ENCODE data around the gene TOPBP1.

Gene TOPBP1

DNA sequence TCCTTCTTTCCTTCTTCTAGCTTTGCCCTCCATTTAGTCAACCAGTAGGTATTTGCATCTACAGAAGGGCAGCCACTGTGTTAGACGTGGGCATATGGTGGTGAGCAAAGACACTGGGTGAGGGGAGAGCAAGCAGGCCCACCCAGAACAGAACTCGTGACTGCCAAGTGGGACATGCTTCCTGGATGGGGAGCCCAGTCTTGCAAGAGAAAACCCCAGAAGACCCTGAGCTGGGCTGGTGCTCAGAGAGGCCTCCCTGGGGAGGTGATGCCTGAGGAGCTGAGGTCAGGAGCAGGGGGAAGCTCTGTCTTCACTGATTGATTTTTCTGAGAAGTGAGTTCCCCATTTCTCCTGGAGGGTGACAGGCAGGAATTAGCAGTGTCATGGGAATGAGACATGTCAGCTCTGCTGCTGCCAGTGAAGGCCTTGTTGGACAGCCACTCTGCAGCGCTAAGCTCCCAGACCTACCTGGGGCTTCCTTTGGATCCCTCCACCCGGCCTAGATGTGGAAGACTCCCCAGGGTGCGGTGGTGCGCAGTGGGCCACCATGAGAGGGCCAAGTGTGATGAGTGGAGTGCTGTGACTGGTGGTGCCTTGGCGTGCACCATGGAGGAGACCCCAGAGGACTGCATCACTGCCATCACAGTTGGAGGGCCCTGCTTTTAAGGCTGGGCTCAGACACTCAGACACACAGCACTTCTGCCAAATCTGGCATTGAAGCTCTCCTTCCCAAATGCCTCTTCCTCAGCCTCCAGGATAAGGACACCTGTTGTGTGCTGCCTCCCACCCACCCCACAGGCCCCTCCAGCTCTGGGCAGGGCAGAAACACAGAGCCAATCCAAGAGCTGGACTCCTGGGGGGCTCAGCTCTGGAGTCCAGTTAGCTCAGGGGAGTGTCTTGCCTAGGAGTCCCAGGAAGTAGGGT is 40.0 kb upstream of the TOPBP1 start:
- Histone ChIP-seq H3K27me3 (ENCODE audit: insufficient read depth, low read length, poor library complexity) (no peaks in the 10 kb centered on the region), H4K5ac (ENCODE audit: low read length) (no peak overlapping the region), H3K4me3 (ENCODE audit: low read length) (no peak overlapping the region), H2BK15ac (replicated peaks; ENCODE audit: low read depth) (no peak overlapping the region), H3K36me3 (ENCODE audit: control insufficient read depth, insufficient read depth, low read length) (no peaks in the 10 kb centered on the region), H3K23ac (ENCODE audit: low read length) (no peak overlapping the region), H2BK5ac (ENCODE audit: low read length) (no peak overlapping the region), H3K79me1 (ENCODE audit: low read length) (no peaks in the 10 kb centered on the region), H3K27ac (ENCODE audit: low read depth, low read length) (no peak overlapping the region), H2AK5ac (ENCODE audit: low read length) (no peak overlapping the region), H2BK120ac (ENCODE audit: low read depth, low read length) (no peak overlapping the region), H4K8ac (ENCODE audit: low read depth, low read length) (no peak overlapping the region), H3K9ac (ENCODE audit: low read length) (no peak overlapping the region), H3K18ac (ENCODE audit: low read length) (no peak overlapping the region), H3K4me2 (ENCODE audit: low read length) (no peak overlapping the region), H3K4ac (ENCODE audit: low read depth, low read length) (no peak overlapping the region), H3K79me2 (ENCODE audit: control insufficient read depth, insufficient read depth, low read length) (no peaks in the 10 kb centered on the region), H3K56ac (ENCODE audit: low read length) (no peak overlapping the region), H3K4me1 (ENCODE audit: control insufficient read depth, low read depth, low read length) (no peaks in the 10 kb centered on the region)
- DNase-seq = no peak
- no CpG with 5 or more reads among the region's 7 CpGs for WGBS (ENCODE audit: extremely low coverage, insufficient coverage, low lambda C conversion rate)

GRCh38 chr3:133700351-133700750 is 38.6 kb upstream of the TOPBP1 start:
- Histone ChIP-seq H2BK120ac (ENCODE audit: low read depth, low read length) (no peak overlapping the region), H3K56ac (ENCODE audit: low read length) (no peak overlapping the region), H3K27me3 (ENCODE audit: insufficient read depth, low read length, poor library complexity) (no peaks in the 10 kb centered on the region), H3K27ac (ENCODE audit: low read depth, low read length) (no peak overlapping the region), H2AK5ac (ENCODE audit: low read length) (no peak overlapping the region), H3K18ac (ENCODE audit: low read length) (no peak overlapping the region), H3K79me1 (ENCODE audit: low read length) (no peaks in the 10 kb centered on the region), H3K4ac (ENCODE audit: low read depth, low read length) (no peak overlapping the region), H3K9ac (ENCODE audit: low read length) (no peak overlapping the region), H3K4me3 (ENCODE audit: low read length) (no peak overlapping the region), H4K8ac (ENCODE audit: low read depth, low read length) (no peak overlapping the region), H2BK5ac (ENCODE audit: low read length) (no peak overlapping the region), H3K4me1 (ENCODE audit: control insufficient read depth, low read depth, low read length) (no peaks in the 10 kb centered on the region), H4K5ac (ENCODE audit: low read length) (no peak overlapping the region), H3K79me2 (ENCODE audit: control insufficient read depth, insufficient read depth, low read length) (no peaks in the 10 kb centered on the region), H3K23ac (ENCODE audit: low read length) (no peak overlapping the region), H3K4me2 (ENCODE audit: low read length) (no peak overlapping the region), H3K36me3 (ENCODE audit: control insufficient read depth, insufficient read depth, low read length) (no peaks in the 10 kb centered on the region), H2BK15ac (replicated peaks; ENCODE audit: low read depth) (no peak overlapping the region)
- no peak for DNase-seq
- no CpG with 5 or more reads among the region's 6 CpGs for WGBS (ENCODE audit: extremely low coverage, insufficient coverage, low lambda C conversion rate)

DNA sequence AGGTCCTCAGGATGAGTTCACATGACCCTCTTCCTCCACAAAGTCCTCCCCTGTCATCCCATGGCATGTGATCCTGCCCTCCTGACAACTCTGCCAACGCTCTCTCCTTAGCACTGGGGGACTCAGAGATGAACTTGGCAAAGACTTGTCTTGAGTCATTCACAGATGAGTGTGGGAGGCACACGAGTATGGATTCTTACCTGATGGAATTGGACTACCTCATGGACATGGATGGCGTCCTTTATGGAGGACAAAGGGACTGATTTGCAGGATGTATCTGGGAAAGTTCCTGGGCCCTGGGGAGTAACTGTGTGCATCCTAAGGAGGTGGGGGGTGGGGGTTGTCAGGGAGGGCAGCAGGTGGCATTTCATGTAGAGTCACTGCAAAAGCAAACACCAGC is 38.2 kb upstream of the TOPBP1 start:
- Histone ChIP-seq H2BK5ac (ENCODE audit: low read length) (no peak overlapping the region), H3K18ac (ENCODE audit: low read length) (no peak overlapping the region), H3K4ac (ENCODE audit: low read depth, low read length) (no peak overlapping the region), H3K27ac (ENCODE audit: low read depth, low read length) (no peak overlapping the region), H2AK5ac (ENCODE audit: low read length) (no peak overlapping the region), H3K27me3 (ENCODE audit: insufficient read depth, low read length, poor library complexity) (no peaks in the 10 kb centered on the region), H4K8ac (ENCODE audit: low read depth, low read length) (no peak overlapping the region), H3K9ac (ENCODE audit: low read length) (no peak overlapping the region), H3K4me3 (ENCODE audit: low read length) (no peak overlapping the region), H3K23ac (ENCODE audit: low read length) (no peak overlapping the region), H2BK120ac (ENCODE audit: low read depth, low read length) (no peak overlapping the region), H3K56ac (ENCODE audit: low read length) (no peak overlapping the region), H3K79me1 (ENCODE audit: low read length) (no peaks in the 10 kb centered on the region), H3K4me1 (ENCODE audit: control insufficient read depth, low read depth, low read length) (no peaks in the 10 kb centered on the region), H2BK15ac (replicated peaks; ENCODE audit: low read depth) (no peak overlapping the region), H4K5ac (ENCODE audit: low read length) (no peak overlapping the region), H3K36me3 (ENCODE audit: control insufficient read depth, insufficient read depth, low read length) (no peaks in the 10 kb centered on the region), H3K4me2 (ENCODE audit: low read length) (no peak overlapping the region), H3K79me2 (ENCODE audit: control insufficient read depth, insufficient read depth, low read length) (no peaks in the 10 kb centered on the region)
- DNase-seq = no peak
- WGBS (ENCODE audit: extremely low coverage, insufficient coverage, low lambda C conversion rate) = no CpG with 5 or more reads among the region's 3 CpGs

GRCh38 chr3:133699467-133699866 is 37.7 kb upstream of the TOPBP1 start:
- DNase-seq = no peak
- no peak overlapping the region for H2AK5ac ChIP-seq (ENCODE audit: low read length)
- no peak overlapping the region for H3K18ac ChIP-seq (ENCODE audit: low read length)
- H4K5ac ChIP-seq (ENCODE audit: low read length) = no peak overlapping the region
- no peak overlapping the region for H3K4ac ChIP-seq (ENCODE audit: low read depth, low read length)
- no peak overlapping the region for H3K27ac ChIP-seq (ENCODE audit: low read depth, low read length)
- no peaks in the 10 kb centered on the region for H3K79me2 ChIP-seq (ENCODE audit: control insufficient read depth, insufficient read depth, low read length)
- H3K23ac ChIP-seq (ENCODE audit: low read length) = no peak overlapping the region
- no peak overlapping the region for H3K56ac ChIP-seq (ENCODE audit: low read length)
- H3K4me2 ChIP-seq (ENCODE audit: low read length) = no peak overlapping the region
- no peak overlapping the region for H3K9ac ChIP-seq (ENCODE audit: low read length)
- H4K8ac ChIP-seq (ENCODE audit: low read depth, low read length) = no peak overlapping the region
- H2BK120ac ChIP-seq (ENCODE audit: low read depth, low read length) = no peak overlapping the region
- H2BK5ac ChIP-seq (ENCODE audit: low read length) = no peak overlapping the region
- H3K4me3 ChIP-seq (ENCODE audit: low read length) = no peak overlapping the region
- H3K4me1 ChIP-seq (ENCODE audit: control insufficient read depth, low read depth, low read length) = no peaks in the 10 kb centered on the region
- no peaks in the 10 kb centered on the region for H3K36me3 ChIP-seq (ENCODE audit: control insufficient read depth, insufficient read depth, low read length)
- no CpG with 5 or more reads among the region's 2 CpGs for WGBS (ENCODE audit: extremely low coverage, insufficient coverage, low lambda C conversion rate)
- no peaks in the 10 kb centered on the region for H3K79me1 ChIP-seq (ENCODE audit: low read length)
- no peaks in the 10 kb centered on the region for H3K27me3 ChIP-seq (ENCODE audit: insufficient read depth, low read length, poor library complexity)
- no peak overlapping the region for H2BK15ac ChIP-seq (replicated peaks; ENCODE audit: low read depth)

DNA sequence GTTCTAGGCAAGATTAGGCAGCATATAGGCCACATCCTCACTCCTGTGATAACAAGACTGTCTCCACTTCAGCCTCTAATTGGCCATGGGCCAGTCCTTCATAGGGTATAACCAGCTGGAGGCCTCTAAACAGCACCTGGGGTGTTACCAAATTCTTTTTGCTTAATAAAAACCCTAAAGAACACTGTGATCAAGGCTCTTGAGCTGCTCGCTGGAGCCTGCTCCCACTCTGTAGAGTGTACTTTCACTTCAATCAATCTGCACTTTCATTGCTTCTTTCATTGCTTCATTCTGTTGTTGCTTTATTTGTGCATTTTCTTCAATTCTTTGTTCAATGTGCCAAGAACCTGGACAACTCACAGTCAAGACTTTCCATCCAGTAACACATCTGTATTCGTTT is 36.2 kb upstream of the TOPBP1 start:
- Histone ChIP-seq H4K8ac (ENCODE audit: low read depth, low read length) (no peak overlapping the region), H3K27me3 (ENCODE audit: insufficient read depth, low read length, poor library complexity) (no peaks in the 10 kb centered on the region), H3K4me1 (ENCODE audit: control insufficient read depth, low read depth, low read length) (no peaks in the 10 kb centered on the region), H3K36me3 (ENCODE audit: control insufficient read depth, insufficient read depth, low read length) (no peaks in the 10 kb centered on the region), H2BK120ac (ENCODE audit: low read depth, low read length) (no peak overlapping the region), H3K4me3 (ENCODE audit: low read length) (no peak overlapping the region), H3K56ac (ENCODE audit: low read length) (no peak overlapping the region), H3K27ac (ENCODE audit: low read depth, low read length) (no peak overlapping the region), H3K9ac (ENCODE audit: low read length) (no peak overlapping the region), H3K4ac (ENCODE audit: low read depth, low read length) (no peak overlapping the region), H3K18ac (ENCODE audit: low read length) (no peak overlapping the region), H3K23ac (ENCODE audit: low read length) (no peak overlapping the region), H2BK15ac (replicated peaks; ENCODE audit: low read depth) (no peak overlapping the region), H3K4me2 (ENCODE audit: low read length) (no peak overlapping the region), H3K79me2 (ENCODE audit: control insufficient read depth, insufficient read depth, low read length) (no peaks in the 10 kb centered on the region), H2AK5ac (ENCODE audit: low read length) (no peak overlapping the region), H4K5ac (ENCODE audit: low read length) (no peak overlapping the region), H3K79me1 (ENCODE audit: low read length) (no peaks in the 10 kb centered on the region), H2BK5ac (ENCODE audit: low read length) (no peak overlapping the region)
- no CpG with 5 or more reads among the region's 2 CpGs for WGBS (ENCODE audit: extremely low coverage, insufficient coverage, low lambda C conversion rate)
- no peak for DNase-seq

Measured in mesendoderm (in vitro differentiated cells).